OCI-LY1 (cell line): Measurements from ENCODE around the gene COPS9.

Experiments
- EZH2 ChIP-seq: fragments of 200-600 bp; sonication (generic), shearing (Covaris generic); IDR thresholded peaks from 2 replicates; pipeline ENCODE4 v1.8.0; 2017; ENCODE audit warnings: borderline replicate concordance, mixed run types, mild to moderate bottlenecking, antibody characterized with exemption, low read length, moderate library complexity, mixed read lengths
- TF ChIP-seq, protein P1 (sequence below): fragments of 200-600 bp; sonication (generic), shearing (Covaris generic); IDR thresholded peaks from 2 replicates; pipeline ENCODE4 v1.5.1; 2017; ENCODE audit warnings: mild to moderate bottlenecking, antibody characterized with exemption, low read length, moderate library complexity, mixed read lengths

DNA sequence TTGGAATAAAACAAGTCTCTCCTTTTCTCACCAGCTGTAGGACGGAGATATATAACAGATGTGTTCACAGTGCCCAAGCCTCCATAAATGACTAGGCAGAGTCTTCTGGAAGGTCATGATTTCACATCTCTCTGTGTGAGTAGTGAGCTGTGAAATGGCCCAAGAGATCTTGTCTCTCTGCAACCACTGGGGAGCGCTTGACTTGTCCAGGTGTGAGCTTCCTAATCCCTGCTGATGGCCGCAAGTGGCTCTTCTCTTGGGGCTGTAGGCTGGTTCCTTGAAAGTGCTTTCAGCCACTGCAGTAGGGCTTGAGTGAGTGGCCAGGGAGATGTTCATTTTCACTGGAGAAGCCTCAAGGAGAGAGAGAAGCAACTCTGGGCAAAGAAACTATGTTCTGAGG is 42.5 kb upstream of the COPS9 start:
- TF ChIP-seq, protein P1, sequence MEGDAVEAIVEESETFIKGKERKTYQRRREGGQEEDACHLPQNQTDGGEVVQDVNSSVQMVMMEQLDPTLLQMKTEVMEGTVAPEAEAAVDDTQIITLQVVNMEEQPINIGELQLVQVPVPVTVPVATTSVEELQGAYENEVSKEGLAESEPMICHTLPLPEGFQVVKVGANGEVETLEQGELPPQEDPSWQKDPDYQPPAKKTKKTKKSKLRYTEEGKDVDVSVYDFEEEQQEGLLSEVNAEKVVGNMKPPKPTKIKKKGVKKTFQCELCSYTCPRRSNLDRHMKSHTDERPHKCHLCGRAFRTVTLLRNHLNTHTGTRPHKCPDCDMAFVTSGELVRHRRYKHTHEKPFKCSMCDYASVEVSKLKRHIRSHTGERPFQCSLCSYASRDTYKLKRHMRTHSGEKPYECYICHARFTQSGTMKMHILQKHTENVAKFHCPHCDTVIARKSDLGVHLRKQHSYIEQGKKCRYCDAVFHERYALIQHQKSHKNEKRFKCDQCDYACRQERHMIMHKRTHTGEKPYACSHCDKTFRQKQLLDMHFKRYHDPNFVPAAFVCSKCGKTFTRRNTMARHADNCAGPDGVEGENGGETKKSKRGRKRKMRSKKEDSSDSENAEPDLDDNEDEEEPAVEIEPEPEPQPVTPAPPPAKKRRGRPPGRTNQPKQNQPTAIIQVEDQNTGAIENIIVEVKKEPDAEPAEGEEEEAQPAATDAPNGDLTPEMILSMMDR, result no peak
- no peak for TF ChIP-seq EZH2
